Breast epithelium (tissue), 4 donors: ENCODE measurements around the gene KIF1B. TPM values are rescaled to one million over a fixed set of nuclear protein-coding genes. Genes with fewer than 3 reads are reported as not detected.
"Not testable (repeated sequence)": the region's sequence is repeated elsewhere in the genome, so short reads cannot be mapped to it uniquely, and the experiment has no call there.

ENCODE experiments used
- DNase-seq, 2 donors: peaks; one replicate each; pipeline ENCODE4 v3.0.0-alpha.2; 2019; ENCODE audit warnings: low spot score in 2 of 2
- H3K27ac ChIP-seq, 2 donors: fragments of 200-600 bp; sonication (generic) in 1 of 2; one replicate each; pipeline ENCODE4 v1.5.1; 2016 to 2019; ENCODE audit warnings: mild to moderate bottlenecking in 1 of 2
- H3K27me3 ChIP-seq, 2 donors: fragments of 200-600 bp; sonication (generic) in 1 of 2; one replicate each; pipeline versions ENCODE4 v1.5.1 to v1.6.0; 2017 to 2019; ENCODE audit warnings: control low read depth in 1 of 2, mild to moderate bottlenecking in 1 of 2
- H3K36me3 ChIP-seq: fragments of 200-600 bp; one replicate; pipeline ENCODE4 v1.5.1; 2019
- H3K4me1 ChIP-seq, 2 donors: fragments of 200-600 bp; sonication (generic); one replicate each; pipeline ENCODE4 v1.5.1; 2016 to 2019; ENCODE audit warnings: control low read depth in 1 of 2
- H3K4me3 ChIP-seq, 3 donors: fragments of 200-600 bp; sonication (generic); 1 replicate in 2 of 3; 2 replicates in 1 of 3; pipeline ENCODE4 v1.5.1; 2016 to 2019; ENCODE audit warnings: mild to moderate bottlenecking in 3 of 3, moderate library complexity in 2 of 3
- H3K9me3 ChIP-seq, 2 donors: fragments of 200-600 bp; sonication (generic) in 1 of 2; one replicate each; pipeline ENCODE4 v1.5.1; 2016 to 2019; ENCODE audit warnings: control low read depth in 1 of 2
- POLR2A ChIP-seq: fragments of 450-650 bp; IDR thresholded peaks from one replicate; pipeline ENCODE4 v1.6.1; 2016; ENCODE audit warnings: antibody characterized with exemption, mild to moderate bottlenecking, moderate library complexity
- POLR2AphosphoS5 ChIP-seq, 3 donors: sonication (generic); formaldehyde crosslinking; IDR thresholded peaks; one replicate each; pipeline ENCODE4 v1.6.1; 2017; ENCODE audit warnings: antibody characterized with exemption in 3 of 3
- intact Hi-C: fragments of 100-400 bp; cut with DNase I; formaldehyde crosslinking; loops from one replicate; pipeline ENCODE4 v1.15.1; 2023; ENCODE audit warnings: low total_unique reads
- total RNA-seq, 3 donors: library from RNA; depleted of rRNA; stranded (reverse); fragments of >200 nt; gene quantifications; one replicate each; pipeline ENCODE4 v1.1.0, GENCODE V29; 2016
- TF ChIP-seq, protein P1 (sequence below), 3 donors: fragments of 450-650 bp; IDR thresholded peaks; one replicate each; pipeline ENCODE4 v1.5.1; 2016 to 2017; ENCODE audit warnings: antibody characterized with exemption in 3 of 3, mild to moderate bottlenecking in 3 of 3, moderate library complexity in 3 of 3

Gene KIF1B
- total RNA-seq, 3 donors from 2014 or later: 42.6 to 45.7 (median 43.5) TPM

DNA sequence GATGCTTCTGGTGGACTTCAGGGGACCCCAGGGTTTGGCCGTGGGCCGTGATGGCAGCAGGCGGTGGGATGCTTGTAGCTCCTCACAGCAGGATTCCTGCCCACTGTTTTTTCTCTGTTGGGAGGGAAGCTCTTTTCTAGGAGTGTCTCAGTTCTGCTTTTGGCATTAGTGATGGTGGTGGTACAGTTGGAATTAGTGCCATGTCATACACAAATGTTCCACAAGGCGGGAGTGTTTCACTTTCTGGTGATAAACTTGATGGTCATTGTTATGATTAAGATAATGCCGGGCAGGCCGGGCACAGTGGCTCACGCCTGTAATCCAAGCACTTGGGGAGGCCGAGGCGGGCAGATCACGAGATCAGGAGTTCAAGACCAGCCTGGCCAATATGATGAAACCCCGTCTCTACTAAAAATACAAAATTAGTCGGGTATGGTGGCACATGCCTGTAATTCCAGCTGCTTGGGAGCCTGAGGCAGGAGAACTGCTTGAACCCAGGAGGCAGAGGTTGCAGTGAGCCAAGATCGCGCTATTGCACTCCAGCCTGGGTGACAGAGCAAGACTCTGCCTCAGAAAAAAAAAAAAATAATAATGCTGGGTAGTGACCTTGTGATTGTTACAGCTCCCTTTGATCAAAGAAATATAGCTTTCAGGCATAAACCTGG lies 167.1 kb downstream of the KIF1B start:
- intact Hi-C loops: loop anchor here (10.0 kb wide), 1 partner anchor 47 kb away; no protein-coding TSS in a partner anchor
- TF ChIP-seq, protein P1, sequence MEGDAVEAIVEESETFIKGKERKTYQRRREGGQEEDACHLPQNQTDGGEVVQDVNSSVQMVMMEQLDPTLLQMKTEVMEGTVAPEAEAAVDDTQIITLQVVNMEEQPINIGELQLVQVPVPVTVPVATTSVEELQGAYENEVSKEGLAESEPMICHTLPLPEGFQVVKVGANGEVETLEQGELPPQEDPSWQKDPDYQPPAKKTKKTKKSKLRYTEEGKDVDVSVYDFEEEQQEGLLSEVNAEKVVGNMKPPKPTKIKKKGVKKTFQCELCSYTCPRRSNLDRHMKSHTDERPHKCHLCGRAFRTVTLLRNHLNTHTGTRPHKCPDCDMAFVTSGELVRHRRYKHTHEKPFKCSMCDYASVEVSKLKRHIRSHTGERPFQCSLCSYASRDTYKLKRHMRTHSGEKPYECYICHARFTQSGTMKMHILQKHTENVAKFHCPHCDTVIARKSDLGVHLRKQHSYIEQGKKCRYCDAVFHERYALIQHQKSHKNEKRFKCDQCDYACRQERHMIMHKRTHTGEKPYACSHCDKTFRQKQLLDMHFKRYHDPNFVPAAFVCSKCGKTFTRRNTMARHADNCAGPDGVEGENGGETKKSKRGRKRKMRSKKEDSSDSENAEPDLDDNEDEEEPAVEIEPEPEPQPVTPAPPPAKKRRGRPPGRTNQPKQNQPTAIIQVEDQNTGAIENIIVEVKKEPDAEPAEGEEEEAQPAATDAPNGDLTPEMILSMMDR (IDR thresholded peaks at IDR 0.05): peak; percentile 84 to 95 (median 91)
- peak in 1 of 3 donors; percentile 20 for TF ChIP-seq POLR2AphosphoS5 (IDR thresholded peaks at IDR 0.05)
- peak; percentile 57 to 59 for DNase-seq
- H3K4me3 ChIP-seq, H3K4me1 ChIP-seq, H3K36me3 ChIP-seq, H3K9me3 ChIP-seq, H3K27me3 ChIP-seq: not testable (repeated sequence)
- peak overlapping the region; percentile 75 to 78 for H3K27ac ChIP-seq

DNA sequence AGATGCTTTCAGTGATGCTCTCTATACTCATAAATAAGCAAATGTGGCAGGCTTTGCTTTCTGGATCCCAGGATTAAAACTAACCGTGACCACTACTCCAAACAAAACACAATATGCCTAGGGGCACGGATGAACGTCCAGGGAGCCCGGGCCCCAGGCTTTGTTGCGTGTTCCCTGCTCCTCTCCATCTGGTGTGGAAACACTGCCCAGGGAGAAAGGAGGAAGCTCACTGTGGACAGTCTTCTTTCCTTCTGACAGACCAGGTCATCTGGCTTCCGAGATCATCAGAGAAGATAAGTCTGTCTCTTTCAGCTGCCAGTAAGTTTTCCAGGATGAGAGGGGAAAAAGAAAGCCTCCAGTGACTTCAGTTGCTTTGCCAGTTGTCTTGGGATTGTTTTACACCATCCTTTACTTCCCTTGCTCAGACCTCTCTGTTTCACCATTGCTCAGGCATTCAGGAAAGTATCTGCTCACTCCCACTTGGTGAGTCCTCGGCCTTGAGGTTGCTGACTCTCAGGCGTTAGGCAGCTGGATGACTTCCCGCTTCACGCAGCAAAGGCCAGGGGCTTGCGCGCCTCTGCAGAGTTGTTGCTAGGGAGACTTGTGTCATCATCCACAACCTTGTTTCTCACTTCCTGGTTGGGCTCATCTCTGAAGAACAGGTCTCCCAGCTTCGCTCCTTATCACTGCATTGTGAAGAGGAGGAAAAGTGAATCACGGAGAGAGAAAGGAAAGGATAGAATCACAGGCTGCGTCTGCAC lies 167.9 kb downstream of the KIF1B start:
- Histone ChIP-seq H3K27me3 (no peaks in the 10 kb centered on the region), H3K9me3 (no peaks in the 10 kb centered on the region), H3K4me3 (no peak overlapping the region), H3K27ac (peak overlapping the region; percentile 75 to 78), H3K36me3 (no peaks in the 10 kb centered on the region), H3K4me1 (no peaks in the 10 kb centered on the region)
- TF ChIP-seq, protein P1 (IDR thresholded peaks at IDR 0.05): no peak
- TF ChIP-seq POLR2A (no peak), POLR2AphosphoS5 (IDR thresholded peaks at IDR 0.05) (no peak)
- intact Hi-C loops: loop anchor here (10.0 kb wide), 1 partner anchor 47 kb away; no protein-coding TSS in a partner anchor
- peak in 1 of 2 donors; percentile 62 for DNase-seq

DNA sequence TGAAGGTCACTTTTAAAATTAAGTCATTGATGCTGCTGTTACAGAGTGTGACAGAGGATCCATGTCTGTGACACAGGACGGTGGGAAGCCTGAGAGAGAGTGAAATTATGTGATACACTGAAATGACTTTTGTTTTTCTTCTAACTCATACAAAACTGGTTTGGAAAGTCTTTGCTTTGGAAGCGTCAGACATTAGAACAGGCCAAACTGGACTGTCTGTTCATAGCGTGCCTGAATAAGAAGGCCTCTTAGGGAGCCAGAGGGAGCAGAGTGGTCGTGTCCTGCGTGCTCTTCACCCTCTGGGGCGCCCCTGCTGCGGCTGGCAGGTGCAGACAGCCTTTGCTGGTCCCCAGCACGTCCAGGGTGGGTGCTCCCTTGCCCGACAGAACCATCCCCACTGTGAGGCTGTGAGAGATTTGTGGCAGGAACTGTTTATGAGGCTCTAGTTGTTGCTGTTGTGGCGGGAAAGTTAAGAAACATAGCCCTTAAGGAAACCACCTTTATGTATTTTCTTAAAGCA lies 168.8 kb downstream of the KIF1B start:
- Histone ChIP-seq H3K9me3 (no peaks in the 10 kb centered on the region), H3K4me1 (no peaks in the 10 kb centered on the region), H3K27ac (peak overlapping the region; percentile 75 to 78), H3K27me3 (no peaks in the 10 kb centered on the region), H3K36me3 (no peaks in the 10 kb centered on the region), H3K4me3 (no peak overlapping the region)
- no peak for DNase-seq
- intact Hi-C loops: loop anchor here (10.0 kb wide), 1 partner anchor 46 kb away; no protein-coding TSS in a partner anchor
- TF ChIP-seq POLR2A (no peak), POLR2AphosphoS5 (IDR thresholded peaks at IDR 0.05) (no peak)
- TF ChIP-seq, protein P1 (IDR thresholded peaks at IDR 0.05): no peak

DNA sequence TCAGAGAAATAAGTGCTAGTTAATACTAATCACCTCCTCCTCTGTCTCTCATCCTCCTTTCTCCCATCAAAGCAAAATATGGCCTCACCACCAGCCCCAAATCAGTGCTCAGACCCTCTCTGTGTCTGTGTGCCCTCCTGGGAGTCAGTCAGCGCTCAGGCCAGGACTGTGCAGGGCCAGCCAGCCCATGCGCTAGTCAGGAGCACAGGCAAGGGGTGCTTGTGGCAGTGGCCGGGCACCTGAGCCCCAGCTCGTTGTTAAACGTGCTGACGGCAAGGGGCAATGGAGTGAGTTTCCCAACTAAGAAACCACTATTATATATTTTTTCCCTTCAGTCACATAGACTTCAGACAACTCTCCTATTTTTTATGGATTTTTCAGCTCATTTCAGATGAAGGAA lies 169.3 kb downstream of the KIF1B start:
- H3K27me3 ChIP-seq: no peaks in the 10 kb centered on the region
- H3K9me3 ChIP-seq: no peaks in the 10 kb centered on the region
- no peak overlapping the region for H3K4me3 ChIP-seq
- H3K4me1 ChIP-seq: no peaks in the 10 kb centered on the region
- DNase-seq: no peak
- intact Hi-C loops: loop anchor here (10.0 kb wide), 2 partner anchors 45 to 1745 kb away; no protein-coding TSS in a partner anchor
- no peak overlapping the region for H3K27ac ChIP-seq
- TF ChIP-seq, protein P1 (IDR thresholded peaks at IDR 0.05): no peak
- no peak for TF ChIP-seq POLR2A
- no peak for TF ChIP-seq POLR2AphosphoS5 (IDR thresholded peaks at IDR 0.05)
- H3K36me3 ChIP-seq: no peaks in the 10 kb centered on the region
